GM19395 (cell line): Measurements from ENCODE around the gene TMEM158.

Source experiments
- ATAC-seq: cut with Tn5 transposase; IDR thresholded peaks from one replicate; pipeline ENCODE4 v1.9.1; 2021; ENCODE audit warnings: mild to moderate bottlenecking, moderate library complexity; ENCODE audit not compliant: unreplicated experiment

Gene TMEM158

DNA sequence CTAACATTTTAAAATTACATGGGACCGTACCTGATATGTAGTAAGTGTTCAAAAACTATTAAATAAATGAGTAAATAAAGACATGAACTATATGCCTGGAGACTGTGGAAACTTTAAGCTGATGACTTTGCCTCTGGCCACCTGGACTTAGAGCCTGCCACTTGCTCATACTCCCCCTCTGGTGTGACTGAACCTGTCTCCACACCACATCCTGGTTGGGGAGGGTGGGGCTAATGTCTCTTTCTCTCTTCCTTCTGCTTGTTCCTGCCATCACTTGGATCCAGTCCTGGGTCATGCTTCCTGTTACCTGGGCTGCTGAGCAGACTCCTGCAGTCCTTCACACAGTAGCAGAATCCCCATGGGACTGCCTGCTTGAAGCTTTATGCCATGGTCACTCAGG is 8.2 kb upstream of the TMEM158 start:
- no peak for ATAC-seq

DNA sequence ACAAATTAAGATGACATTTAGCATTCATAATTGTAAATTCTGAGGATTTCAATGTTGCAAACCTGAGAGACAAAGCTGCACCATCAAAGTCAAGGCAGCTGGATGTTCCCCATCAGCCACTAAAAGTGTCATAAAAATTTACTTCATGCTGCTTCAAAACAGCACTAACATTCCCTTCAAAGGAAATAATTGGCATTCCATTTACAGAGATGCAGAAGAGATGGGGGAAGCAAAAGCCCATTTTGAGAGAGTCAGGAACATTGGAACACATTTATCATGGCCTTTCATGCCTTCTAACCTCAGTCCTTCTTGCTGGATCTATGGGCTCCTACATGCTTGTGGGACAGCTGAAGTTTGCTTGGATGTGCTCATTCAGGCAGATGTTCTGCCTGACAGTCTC is 6.4 kb upstream of the TMEM158 start:
- no peak for ATAC-seq

DNA sequence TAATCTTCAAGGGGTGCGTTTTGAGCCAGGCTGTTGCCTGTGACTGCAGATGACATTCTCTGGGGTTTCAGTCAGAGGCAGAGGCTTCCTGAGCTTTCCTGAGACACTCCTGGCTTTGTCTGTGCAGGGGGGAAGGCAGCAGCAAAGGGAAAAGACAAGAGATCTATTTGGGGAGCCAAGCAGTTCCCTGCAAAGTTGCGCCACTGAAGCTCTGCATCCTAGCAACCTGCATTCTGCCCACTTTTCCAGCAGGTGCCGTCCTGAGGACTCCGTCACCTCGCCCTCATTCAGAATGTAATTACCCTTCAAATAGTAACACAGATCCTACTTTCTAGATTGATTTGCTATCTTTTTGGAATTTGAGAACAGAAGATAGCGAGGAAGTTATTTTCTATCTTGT is 1.9 kb upstream of the TMEM158 start:
- ATAC-seq = no peak

DNA sequence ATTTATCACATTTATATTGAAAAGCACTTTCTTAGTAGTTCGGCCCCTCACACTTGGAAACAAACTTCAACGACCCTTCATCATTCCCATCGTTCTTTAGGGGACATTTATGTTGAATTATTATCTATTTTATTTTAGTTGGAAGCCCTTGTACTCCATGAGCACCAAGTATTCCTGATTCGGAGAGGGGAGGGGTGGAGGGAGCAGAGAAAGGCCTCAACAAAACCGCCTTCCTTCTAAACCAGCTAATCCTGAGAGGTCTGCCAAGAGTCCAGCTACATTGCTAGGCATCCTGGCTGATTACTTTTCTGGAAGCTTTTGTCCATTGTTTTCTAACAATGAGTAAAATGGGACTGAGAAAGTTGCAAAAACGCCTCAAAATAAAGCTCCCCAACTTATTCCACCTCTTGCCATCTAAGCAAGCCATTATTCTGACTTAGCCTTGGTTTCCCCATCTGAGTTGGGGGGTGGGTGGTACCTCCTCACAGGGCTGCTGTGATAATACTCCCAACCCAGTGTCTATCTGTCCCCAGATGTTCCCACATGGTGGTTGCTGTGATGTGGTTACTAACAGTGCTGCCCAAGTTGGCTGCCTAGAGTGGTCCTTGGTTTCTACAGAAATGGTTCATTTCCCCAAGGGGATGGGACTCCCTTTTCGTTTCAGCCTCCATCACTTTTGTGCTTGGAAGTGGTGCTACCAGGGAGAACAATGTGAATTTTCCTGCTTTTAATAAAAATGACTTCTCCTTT is 1.2 kb upstream of the TMEM158 start:
- no peak for ATAC-seq

DNA sequence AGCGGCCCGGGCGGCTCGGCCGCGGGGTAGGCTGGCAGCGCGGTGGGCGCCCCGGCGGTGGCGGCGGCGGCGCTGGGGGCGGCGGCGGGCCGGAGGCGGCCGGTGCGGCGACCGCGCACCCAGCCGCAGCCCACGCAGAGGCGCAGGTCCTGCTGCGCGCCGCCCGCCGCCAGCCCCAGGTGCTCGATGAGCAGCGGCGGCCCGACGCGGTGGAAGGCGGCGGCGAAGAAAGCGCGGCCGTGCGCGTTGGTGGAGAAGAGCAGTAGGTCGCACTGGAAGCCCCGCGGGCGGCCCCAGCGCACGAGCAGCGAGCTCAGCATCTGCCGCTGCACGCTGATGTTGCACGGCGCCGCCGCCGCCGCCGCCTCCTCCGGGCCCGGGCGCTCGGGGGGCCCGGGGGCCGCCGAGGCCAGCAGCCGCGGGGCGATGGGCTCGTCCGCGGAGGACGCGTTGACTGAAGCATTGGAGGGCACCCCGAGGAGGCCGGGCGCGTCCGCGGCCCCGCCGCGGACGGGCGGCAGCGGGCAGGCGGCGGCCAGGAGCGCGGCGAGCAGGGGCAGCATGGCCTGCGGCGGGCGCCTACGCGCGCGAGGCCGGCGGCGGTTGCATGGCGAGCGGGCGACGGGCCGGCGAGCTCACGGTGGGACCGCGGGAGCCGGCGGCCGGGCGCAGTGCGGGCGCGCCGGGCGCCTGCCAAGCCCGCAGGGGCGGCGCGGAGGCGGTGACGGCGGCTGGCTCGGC is 452 bp downstream of the TMEM158 start:
- ATAC-seq = peak; percentile 42

DNA sequence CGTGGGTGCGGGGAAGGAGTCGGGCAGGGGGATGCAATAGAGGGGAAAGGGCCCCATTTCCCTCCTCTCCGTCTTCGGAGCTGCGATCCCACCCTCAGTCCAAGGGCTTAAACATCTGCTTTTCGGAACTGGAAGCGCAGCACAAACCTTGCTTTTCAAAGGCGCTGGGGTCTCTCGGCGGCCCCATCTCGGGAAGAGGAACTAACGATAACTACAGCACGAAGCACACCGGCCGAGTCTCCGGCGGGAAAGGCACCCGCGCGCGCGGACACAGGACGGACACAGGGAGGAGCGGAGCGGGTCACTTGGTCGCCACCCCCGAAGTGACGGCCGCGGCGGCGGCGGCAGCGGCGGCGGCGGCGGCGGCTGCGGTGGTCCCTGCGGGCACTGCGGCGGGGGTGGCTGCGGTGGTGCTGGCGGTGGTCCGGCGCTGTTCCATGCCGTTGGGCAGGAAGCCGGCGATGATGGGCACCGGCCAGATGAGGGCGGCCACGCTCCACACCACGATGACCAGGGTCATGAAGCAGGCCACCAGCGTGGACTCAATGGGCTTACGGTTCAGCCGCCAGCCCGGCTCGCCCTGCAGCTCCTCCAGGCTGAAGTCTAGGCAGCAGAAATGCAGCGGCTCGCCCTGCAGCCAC is 1.1 kb downstream of the TMEM158 start:
- ATAC-seq = peak; percentile 18

DNA sequence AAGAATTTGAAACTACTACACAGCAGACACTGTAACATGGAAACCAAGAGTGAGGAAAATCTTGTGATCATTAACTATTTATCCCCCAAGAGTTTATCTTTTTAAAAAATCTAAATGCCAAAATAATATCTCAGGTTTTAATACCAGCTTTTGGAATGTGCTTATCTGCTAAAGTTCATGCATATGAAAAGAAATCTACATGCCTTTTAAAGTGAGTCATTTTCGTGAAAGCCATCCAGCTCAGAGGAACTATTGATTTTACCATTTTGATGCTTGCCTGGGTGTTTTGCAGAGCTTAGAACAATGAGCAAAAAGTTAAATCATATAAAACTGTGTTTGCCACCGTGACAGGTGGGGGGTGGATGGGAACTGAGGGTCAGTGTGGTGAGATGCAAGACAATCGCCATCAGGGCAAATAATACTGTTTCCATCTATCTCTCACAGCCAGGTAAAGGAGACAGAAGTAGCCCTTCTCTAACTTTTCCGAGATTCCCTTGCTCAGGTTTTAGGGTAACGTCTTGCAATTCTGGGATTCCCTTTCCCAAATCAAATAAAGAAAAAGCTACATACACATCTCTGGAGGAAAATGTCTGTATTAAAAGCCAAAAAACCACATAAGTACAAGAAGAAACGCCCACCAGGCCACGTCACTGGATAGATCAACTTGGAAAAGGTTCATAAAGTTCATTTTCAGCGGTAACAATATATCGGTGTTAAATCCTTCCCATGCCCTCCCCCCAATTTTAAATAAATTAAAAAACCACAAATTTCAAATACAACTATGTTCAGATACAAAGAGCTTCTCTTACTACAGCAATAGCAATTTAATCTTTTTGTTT is 2.0 kb downstream of the TMEM158 start:
- no peak for ATAC-seq

DNA sequence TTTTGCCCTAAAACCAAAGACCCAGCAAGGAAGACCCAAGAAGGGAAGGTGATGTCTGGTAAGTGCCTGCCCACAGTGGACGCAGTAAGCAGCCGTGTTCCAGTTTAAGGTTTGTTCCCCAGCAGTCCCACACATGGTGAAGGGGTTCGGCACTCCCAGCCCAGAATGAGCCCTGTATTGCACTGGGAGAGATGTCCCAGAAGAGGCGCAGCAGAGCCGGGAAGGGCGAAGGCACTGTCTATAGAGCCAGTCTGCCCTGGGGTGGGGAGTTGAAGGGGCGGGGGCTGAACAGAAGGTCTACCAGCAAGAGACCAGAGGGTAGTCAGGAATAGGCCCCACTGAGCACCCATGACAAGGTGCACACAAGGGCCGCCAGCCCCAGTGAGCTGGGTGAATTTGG is 6.4 kb downstream of the TMEM158 start:
- ATAC-seq = no peak

DNA sequence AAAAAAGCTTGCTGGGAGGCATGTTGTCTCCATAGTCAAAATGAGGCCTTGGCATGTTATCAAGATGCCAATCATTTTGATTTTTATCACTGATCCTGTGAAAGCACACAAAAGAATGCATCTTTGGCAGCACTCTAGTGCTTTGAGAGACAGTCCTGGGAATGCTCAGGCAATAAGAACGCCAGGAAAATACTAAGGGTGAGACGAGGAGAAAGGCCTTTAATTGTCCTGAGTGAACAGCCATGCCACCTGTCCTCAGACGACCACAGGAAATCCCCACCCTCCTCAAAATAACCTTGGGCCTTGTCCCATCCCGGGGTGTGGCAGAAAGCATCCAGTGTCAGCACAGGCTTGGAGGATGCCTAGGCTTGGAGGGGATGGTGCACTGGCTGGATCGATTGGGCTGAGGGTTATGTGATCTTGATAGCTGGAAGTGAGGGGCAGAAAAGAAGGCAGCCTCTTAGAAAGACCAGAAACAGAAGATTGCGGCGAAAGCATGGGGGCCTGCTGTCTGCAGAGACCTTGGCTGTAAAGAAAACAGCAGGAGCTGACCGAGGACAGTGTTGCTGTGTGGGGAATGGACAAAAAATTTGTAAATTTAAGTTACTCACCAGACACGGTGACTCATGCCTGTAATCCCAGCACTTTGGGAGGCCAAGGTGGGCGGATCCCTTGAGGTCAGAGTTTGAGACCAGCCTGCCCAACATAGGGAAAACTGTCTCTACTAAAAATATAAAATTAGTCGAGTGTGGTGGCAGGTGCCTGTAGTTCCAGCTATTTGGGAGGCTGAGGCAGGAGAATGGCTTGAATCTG is 7.3 kb downstream of the TMEM158 start:
- ATAC-seq = no peak

DNA sequence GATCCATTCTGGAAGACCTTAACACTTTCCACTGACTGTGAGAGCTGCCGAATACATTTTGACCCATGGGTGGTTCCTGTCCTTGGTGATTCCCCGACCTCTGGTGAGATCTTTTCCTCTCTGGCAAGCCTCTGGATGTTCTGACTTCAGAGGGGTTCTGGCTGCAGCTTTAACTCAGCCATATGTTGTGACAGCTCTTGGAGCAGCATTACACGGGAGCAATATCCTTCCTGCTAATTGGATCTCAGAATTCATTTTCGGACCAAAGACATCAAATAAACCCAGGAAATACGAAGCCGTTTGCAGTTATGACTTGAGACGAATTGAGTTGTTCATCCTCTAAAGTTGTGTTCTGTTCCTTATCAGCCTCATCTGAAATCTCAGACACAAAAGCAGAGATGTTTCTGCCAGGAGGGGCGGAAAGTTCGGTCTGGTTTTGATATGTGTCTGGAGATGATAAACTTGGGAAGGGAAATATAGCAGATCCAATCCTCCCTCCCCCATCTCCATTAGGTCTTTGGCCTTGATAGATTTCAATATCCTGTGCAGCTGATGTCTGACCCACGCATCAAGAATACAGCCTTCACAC is 10.0 kb downstream of the TMEM158 start:
- ATAC-seq = no peak

DNA sequence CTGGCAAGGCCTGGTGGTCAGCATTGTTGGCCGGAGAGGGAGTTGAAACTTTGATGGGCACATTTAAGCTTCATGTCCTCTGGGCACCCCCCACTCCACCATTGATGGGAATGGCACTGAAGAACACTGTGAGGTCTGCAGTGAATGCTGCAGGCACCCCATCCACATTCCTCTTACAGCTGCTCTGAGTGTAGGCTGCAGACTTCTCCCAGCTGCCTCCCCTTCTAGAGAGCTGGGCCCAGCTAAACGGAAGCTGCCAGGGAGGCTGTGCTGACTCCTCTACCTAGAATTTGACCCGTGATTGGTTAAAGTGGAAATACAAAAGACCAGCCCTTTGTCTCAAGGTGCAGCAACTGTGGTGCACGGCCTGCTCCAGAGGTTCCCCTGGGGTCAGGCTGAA is 10.6 kb downstream of the TMEM158 start:
- ATAC-seq = no peak

DNA sequence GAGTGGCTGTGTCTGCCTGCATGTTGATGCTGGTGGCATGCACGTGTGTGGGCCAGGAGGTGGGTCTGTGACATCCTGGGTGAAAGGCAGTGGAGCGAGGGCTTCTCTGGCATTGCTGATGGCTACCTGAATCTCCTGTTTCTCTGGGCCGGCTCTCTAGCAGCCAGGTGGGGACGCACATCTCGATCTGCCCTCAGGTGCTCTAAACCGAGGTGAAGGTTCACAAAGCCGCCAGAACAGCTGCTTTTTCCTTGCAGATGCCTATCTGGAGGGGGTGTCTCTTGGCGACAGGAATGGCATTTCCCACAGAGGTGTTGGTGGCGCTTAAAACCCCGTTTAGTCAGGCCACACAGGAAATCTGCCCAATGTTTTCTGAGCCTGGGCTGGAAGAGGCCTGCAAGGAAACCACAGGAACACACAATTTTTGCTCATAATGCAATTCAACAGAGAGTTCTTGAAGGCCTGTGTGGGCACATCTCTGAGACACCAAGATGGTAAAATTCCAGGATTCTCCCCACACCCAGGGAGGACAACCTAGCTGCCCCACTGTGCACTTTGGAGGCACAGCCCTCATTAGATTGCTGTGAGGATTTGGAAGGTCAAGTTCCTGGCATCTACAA is 11.9 kb downstream of the TMEM158 start:
- no peak for ATAC-seq

DNA sequence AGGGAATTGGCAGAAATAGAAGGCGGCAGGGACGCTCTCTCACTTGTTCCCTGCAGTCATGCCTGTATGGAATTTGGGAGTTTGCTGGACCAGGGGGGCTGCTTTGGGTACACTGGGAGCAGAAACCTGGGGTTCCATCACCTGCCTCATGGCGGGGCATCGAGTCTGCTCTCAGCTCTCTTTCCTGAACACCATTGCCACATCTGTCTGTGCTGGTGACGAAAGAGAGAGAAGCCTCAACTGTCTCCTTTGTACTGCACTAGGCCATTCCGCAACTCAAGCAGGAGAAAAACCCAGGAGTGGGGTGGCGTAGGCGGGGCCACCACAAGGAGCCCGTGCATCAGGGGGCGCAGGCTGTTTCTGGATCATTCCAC is 14.0 kb downstream of the TMEM158 start:
- no peak for ATAC-seq

DNA sequence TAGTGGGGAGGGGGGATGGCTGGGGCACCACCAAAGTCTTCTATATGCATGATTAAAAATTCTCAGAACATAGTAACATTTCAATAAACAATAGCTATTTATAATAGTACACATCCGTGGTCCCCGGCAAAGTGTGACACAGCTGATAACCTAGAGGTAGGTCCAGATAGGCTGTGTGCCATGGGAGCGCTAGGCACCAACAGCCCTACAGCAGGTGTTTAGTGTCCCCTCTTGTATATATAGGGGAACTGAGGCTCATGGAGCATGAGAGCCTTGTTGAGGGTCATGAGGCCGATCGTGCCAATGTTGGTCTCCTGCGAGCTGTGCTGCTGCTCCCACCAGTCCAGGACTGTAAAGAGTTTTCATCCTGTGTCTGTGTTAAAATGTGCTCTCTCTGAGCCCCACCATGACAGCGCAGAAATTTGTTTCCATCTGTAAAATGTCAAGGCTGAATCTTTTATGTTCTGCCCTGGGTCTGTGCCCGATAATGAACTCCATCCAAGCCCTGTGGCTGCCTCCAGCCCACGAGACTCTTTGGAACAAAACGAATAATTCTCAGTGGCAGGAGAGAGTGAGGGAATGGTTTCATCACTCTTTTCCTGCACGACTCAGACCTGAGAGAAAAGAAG is 14.5 kb downstream of the TMEM158 start:
- ATAC-seq = no peak

DNA sequence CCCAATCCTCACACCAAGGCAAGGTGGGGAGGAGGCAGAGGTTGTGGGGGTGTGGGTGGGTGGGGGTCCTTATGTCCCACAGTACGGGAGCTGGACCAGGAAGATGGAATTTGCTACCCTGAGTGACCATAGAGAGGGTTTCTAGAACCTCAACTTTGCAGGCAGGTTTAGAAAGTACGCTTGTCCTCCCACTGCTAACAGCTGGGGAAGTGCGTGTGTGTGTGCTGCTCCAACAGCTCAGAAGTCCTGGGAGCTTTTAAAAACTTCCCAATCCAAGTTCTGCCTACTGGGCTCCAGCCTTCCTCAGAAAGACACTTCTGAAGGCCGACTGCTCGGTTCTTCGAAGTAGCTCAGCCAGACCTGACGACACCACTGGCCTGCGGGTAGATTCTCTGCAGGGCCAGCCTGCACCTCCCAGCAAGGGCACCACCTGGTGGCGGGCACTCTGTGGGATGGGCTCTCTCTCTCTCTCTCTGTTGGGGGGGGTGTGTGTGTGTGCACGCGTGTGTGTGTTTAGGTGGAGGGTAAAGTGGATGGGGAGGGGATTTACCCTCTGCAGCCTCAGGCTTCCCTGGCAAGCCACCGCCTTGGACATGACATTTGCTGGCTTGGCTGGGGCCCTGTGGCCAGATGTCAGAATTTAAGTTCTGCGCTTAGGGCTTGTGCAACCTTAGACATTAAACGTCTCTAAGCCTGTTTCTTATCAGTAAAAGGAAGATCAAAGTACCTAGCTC is 15.6 kb downstream of the TMEM158 start:
- ATAC-seq = no peak

DNA sequence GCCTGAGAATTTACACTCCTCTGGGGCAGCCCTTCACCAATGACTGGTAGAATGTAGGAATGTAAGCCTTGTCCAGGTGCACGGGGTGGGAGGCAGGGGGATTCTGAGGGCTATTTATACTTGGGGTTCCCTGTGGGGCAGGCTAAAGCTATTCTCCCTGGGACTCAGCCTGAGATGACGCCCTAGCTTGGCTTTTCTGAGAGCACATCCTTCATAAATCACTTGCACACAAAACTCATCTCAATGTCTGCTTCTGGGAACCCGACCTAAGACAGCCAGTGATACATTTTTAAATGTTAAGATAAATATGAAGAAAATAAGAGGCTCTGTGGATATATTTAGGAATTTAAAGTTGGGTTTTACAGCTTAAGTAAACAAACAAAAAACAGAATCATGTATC is 16.6 kb downstream of the TMEM158 start:
- no peak for ATAC-seq

DNA sequence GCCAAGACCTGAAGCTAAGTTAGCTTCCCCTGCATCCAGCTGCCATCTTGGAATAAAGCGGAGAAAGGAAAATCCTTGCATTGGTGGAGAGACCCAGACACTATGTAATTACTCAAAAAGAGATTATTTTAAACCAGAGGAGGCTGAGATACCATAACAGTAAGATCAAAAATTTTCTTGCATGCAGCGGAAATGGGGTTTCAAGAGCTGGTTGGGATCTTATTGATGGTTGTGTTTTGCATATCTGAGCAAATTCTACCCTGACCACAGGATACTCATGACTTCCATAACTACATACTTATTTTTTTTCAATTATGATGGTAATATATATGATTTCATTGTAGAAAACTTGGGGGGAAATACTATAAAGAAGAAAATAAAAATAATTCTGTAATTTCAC is 17.5 kb downstream of the TMEM158 start:
- ATAC-seq = no peak

DNA sequence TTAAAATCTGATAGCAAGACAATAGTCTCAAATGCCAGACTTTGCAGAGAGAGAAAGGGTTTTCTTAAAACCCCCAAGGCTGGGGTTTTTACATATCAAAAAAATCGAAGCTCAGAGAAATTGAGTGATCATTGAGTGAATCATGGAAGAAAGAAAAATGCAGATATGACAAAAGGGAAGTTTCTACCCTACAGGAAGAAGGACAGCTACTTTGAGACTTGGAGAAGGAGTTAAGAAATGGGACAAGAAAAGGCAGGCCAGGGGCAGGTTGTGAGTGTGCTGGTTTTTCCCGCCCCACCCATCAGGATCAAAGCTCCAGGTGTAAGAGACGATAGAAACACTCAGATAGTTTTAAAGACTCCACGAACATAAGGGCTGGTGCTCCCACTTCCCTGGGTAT is 18.6 kb downstream of the TMEM158 start:
- ATAC-seq = no peak
